Measurements from ENCODE around the gene NAPSA. TPM values are rescaled to one million over a fixed set of nuclear protein-coding genes. Genes with fewer than 3 reads are reported as not detected.

The NAPSA gene
- total and polyA plus RNA-seq, 5 donors: 0.43 to 0.84 (median 0.64) TPM; not detected in 1

DNA sequence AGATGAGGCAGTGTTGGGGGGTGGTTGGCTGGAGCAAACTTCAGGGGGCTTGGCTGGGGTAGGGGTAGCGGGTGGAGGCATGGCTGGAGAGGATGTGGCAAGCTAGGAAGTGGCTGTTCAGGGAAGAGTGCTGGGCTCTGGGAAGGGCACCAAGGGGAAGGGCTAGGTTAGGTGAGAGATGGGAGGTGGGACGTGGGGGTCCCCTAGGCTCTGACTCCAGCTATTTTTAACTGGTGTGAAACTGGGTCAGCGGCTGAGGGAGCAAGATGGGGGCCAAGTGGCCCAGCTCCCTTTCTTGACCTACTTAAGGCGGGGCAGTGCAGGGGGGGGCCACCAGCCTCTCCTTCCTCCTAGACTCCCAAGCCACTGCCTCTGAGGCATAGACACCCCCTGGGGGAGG, 43.6 kb downstream of the NAPSA start:
- Histone ChIP-seq H3K27ac (ENCODE audit: low read length) (no peak overlapping the region), H3K4me3 (ENCODE audit: low read length) (no peak overlapping the region), H3K27me3 (ENCODE audit: control insufficient read depth, insufficient read depth) (no peaks in the 10 kb centered on the region), H3K4me1 (ENCODE audit: control insufficient read depth, insufficient read depth, low read length) (peaks cover 2% of the 10 kb centered on the region), H3K9me3 (ENCODE audit: control insufficient read depth, low read length) (no peaks in the 10 kb centered on the region)
- 88% methylated on average over 4 of the region's 4 CpGs for WGBS
- DNase-seq: no peak
- no peak for ATAC-seq
- intact Hi-C loops (cut with DNase I): no loop called here

DNA sequence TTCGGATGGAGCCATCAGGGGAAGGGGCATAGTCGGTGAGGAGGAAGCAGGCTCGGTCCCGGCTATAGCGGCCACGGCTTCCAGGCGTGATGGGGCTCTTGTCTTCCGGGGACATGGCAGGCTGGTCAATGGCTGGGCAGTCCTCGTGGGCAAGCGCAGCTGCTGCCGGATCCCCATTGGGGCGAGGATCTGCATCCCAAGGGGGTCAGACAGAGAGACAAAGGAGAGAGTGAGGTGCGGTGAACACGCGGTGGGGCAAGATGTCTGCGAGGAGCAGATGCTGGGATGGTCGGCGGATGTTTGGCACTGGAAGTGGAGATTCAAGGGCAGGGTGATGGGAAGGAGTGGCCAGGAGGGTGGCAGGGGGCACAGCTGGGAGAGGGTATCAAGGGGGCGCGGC, 44.8 kb downstream of the NAPSA start:
- H3K4me1 ChIP-seq (ENCODE audit: control insufficient read depth, insufficient read depth, low read length): no peaks in the 10 kb centered on the region
- H3K27me3 ChIP-seq (ENCODE audit: control insufficient read depth, insufficient read depth): no peaks in the 10 kb centered on the region
- H3K9me3 ChIP-seq (ENCODE audit: control insufficient read depth, low read length): no peaks in the 10 kb centered on the region
- WGBS: 90% methylated on average over 20 of the region's 20 CpGs
- ATAC-seq (no peak), DNase-seq (no peak)
- H3K27ac ChIP-seq (ENCODE audit: low read length): no peak overlapping the region
- H3K4me3 ChIP-seq (ENCODE audit: low read length): no peak overlapping the region
- intact Hi-C loops (cut with DNase I): no loop called here

DNA sequence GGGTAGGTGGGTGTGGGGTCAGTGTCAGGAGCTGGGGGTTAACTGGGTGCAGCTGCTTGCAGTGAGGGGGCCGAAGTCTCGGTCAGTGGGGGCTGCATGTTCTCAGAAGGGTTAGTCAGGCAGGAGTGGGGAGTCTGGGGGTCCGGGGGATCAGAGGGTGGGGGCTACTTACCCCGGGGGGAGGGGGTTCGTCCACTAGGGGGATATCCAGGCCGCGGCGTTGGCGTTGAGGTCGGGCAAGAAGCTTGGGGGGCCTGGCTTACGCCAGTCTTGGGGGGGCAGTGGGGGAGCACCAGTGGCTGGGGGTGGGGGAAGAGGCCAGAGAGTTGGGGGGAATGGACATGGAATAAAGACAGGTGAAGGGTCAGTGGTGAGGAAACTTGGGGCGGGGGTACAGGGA, 45.4 kb downstream of the NAPSA start:
- Histone ChIP-seq H3K4me1 (ENCODE audit: control insufficient read depth, insufficient read depth, low read length) (no peaks in the 10 kb centered on the region), H3K27me3 (ENCODE audit: control insufficient read depth, insufficient read depth) (no peaks in the 10 kb centered on the region), H3K27ac (ENCODE audit: low read length) (no peak overlapping the region), H3K4me3 (ENCODE audit: low read length) (no peak overlapping the region), H3K9me3 (ENCODE audit: control insufficient read depth, low read length) (no peaks in the 10 kb centered on the region)
- intact Hi-C loops (cut with DNase I): no loop called here
- no peak for DNase-seq
- ATAC-seq: no peak
- WGBS: 90% methylated on average over 12 of the region's 12 CpGs

DNA sequence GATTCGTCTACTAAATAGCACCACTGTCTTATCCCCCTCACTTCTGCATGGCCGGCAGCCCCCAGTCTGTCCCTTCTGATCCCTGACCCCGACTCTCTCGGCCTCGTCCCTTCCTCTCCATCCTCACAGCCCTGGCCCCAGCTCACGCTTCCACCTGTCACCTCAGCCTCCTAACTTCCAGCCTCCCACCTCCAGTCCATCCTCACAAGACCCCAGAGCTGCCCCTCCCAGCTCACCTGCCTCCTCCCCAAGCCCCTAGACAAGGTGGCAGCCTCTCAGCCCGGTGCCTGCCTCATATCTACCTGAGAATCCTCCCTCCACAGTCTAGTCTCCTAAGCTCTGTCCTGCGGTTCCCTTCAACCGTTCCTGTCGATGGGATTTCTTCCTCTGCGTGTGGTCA, 46.3 kb downstream of the NAPSA start:
- no peak for ATAC-seq

DNA sequence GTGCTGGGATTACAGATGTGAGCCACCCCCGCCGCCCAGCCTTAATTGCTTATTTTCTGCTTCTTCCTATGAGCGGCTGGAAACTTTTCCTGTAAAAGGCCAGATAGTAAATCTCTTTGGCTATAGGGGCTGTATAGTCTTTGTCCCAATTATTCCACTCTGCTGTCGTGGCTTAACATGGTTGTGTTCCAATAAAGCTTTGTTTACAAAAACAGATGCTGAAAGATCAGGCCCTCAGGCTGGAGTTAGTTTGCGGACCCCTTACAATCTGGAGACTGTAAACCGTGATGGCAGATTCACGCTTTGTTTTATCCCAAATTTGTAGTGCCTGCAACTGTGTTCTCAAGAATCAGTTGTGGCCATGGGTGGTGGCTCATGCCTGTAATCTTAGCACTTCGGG, 47.0 kb downstream of the NAPSA start:
- H3K9me3 ChIP-seq (ENCODE audit: control insufficient read depth, low read length): no peaks in the 10 kb centered on the region
- no peak overlapping the region for H3K27ac ChIP-seq (ENCODE audit: low read length)
- 88% methylated on average over 8 of the region's 8 CpGs for WGBS
- H3K4me3 ChIP-seq (ENCODE audit: low read length): no peak overlapping the region
- ATAC-seq (no peak), DNase-seq (no peak)
- H3K27me3 ChIP-seq (ENCODE audit: control insufficient read depth, insufficient read depth): no peaks in the 10 kb centered on the region
- H3K4me1 ChIP-seq (ENCODE audit: control insufficient read depth, insufficient read depth, low read length): no peaks in the 10 kb centered on the region
- intact Hi-C loops (cut with DNase I): no loop called here

More for the DNA sequence above, 46.3 kb downstream of the NAPSA start:
- no peaks in the 10 kb centered on the region for H3K4me1 ChIP-seq (ENCODE audit: control insufficient read depth, insufficient read depth, low read length)
- H3K4me3 ChIP-seq (ENCODE audit: low read length): no peak overlapping the region
- no peak overlapping the region for H3K27ac ChIP-seq (ENCODE audit: low read length)
- 84% methylated on average over 11 of the region's 11 CpGs for WGBS
- no peak for DNase-seq
- no peaks in the 10 kb centered on the region for H3K27me3 ChIP-seq (ENCODE audit: control insufficient read depth, insufficient read depth)
- no peaks in the 10 kb centered on the region for H3K9me3 ChIP-seq (ENCODE audit: control insufficient read depth, low read length)
- intact Hi-C loops (cut with DNase I): no loop called here

DNA sequence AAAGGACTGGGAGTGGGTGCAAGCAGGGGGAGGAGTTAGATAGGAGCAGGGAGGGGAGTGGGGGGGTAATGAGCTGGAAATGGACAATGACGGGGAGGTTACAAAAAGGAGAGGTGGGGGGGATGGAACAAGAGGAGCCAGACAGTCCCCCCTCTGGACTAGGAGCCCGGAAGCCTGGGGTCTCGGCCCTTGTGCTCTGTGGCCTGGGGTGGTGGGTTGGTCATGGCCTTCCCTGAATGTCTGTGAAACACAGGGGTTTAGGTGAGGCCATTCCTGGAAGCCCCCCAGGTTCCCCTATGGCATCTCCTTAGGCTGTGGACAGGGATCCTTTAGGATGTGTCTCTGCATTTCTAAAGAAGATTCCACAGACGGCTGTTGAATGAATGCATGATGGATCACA, 48.3 kb downstream of the NAPSA start:
- H3K9me3 ChIP-seq (ENCODE audit: control insufficient read depth, low read length): no peaks in the 10 kb centered on the region
- DNase-seq (no peak), ATAC-seq (no peak)
- no peak overlapping the region for H3K27ac ChIP-seq (ENCODE audit: low read length)
- intact Hi-C loops (cut with DNase I): no loop called here
- WGBS: 65% methylated on average over 4 of the region's 4 CpGs
- no peaks in the 10 kb centered on the region for H3K4me1 ChIP-seq (ENCODE audit: control insufficient read depth, insufficient read depth, low read length)
- no peak overlapping the region for H3K4me3 ChIP-seq (ENCODE audit: low read length)
- H3K27me3 ChIP-seq (ENCODE audit: control insufficient read depth, insufficient read depth): no peaks in the 10 kb centered on the region

DNA sequence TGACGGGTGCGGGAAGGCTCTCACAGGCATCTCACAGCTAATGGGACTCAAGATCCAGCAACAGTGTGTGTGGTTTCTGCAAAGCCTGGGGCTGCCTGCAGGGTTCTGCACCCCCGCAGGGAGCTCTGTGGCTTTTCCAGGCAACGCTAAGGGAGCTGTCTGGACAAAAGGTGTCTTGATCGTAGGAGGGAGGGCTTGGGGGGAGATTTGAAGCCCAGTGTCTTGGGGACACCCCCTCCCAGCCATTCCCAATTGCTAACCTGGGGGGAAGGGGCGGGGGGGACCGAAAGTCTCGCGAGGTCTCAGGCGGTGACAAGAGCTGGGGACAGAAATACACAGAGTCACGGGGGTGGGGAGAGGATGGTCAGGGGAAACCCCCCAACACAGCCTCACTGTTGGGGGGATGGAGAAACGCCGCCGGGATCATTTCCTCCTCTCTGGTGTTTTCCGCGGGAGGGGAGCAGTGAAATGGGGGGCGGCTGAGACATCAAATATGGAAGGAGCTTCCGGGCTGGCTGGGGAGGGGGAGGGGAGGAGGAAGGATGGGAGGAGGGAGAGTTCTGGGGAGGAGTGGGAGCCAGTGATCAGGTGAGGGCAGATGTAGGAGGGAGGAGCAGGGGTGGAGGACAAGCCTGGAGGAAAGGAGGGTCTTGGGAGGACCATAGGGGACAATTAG, 49.5 kb downstream of the NAPSA start:
- DNase-seq: no peak
- H3K27ac ChIP-seq (ENCODE audit: low read length): no peak overlapping the region
- H3K4me1 ChIP-seq (ENCODE audit: control insufficient read depth, insufficient read depth, low read length): no peaks in the 10 kb centered on the region
- no peaks in the 10 kb centered on the region for H3K9me3 ChIP-seq (ENCODE audit: control insufficient read depth, low read length)
- no peaks in the 10 kb centered on the region for H3K27me3 ChIP-seq (ENCODE audit: control insufficient read depth, insufficient read depth)
- peak in 1 of 2 donors; percentile 6 for ATAC-seq
- WGBS: 1% methylated on average over 18 of the region's 18 CpGs
- intact Hi-C loops (cut with DNase I): no loop called here
- peak overlapping the region; percentile 26 for H3K4me3 ChIP-seq (ENCODE audit: low read length)

DNA sequence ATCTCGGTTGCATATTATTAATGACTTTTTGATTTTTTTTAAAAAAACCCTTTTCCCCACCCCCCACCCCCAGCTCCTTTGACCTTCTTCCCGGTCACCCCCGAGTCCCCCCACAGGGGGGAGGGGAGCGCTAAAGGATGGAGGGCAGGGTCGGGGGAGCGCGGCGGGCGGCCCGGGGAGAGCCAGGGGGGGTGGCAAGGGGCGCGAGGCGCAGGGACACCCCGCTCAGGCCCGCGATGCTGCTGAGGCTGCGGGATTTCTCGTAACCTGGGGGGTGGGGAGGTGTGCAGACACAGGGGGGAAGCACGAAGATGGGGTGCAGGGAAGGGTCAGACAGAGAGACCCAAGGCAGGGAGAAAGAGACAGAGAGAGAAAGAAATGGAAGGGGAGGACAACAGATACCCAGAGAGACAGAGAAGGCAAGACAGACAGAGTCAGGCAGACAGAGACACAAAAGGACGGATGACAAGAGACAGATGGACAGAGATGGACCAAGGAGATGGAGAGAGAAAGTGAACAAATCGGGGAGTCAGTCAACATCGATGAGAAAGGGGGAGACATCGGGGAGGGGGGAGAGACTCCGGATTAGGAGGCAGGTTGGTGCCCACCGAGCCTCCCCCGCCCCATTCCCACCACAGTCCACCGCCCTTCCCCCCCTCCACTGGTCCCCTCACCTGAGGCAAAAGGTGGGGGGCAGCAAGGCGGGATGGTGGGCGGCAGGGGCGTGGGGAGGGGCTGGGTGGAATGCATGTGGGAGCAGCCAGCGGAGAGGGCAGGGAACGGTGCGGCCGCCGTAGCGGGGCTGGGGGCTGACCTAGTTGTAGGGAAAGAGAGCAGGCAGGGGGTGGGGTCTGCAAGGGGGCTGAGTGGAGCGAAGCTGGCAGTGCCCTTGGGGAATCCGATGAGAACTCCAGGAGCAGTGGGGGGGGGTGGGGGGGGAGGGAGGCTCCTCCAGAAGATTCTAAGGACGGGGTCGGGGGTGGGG, 50.4 kb downstream of the NAPSA start:
- Histone ChIP-seq H3K4me1 (ENCODE audit: control insufficient read depth, insufficient read depth, low read length) (no peaks in the 10 kb centered on the region), H3K27ac (ENCODE audit: low read length) (no peak overlapping the region), H3K4me3 (ENCODE audit: low read length) (peak overlapping the region; percentile 26), H3K27me3 (ENCODE audit: control insufficient read depth, insufficient read depth) (no peaks in the 10 kb centered on the region), H3K9me3 (ENCODE audit: control insufficient read depth, low read length) (no peaks in the 10 kb centered on the region)
- 1% methylated on average over 40 of the region's 40 CpGs for WGBS
- ATAC-seq (no peak), DNase-seq (no peak)
- intact Hi-C loops (cut with DNase I): no loop called here

DNA sequence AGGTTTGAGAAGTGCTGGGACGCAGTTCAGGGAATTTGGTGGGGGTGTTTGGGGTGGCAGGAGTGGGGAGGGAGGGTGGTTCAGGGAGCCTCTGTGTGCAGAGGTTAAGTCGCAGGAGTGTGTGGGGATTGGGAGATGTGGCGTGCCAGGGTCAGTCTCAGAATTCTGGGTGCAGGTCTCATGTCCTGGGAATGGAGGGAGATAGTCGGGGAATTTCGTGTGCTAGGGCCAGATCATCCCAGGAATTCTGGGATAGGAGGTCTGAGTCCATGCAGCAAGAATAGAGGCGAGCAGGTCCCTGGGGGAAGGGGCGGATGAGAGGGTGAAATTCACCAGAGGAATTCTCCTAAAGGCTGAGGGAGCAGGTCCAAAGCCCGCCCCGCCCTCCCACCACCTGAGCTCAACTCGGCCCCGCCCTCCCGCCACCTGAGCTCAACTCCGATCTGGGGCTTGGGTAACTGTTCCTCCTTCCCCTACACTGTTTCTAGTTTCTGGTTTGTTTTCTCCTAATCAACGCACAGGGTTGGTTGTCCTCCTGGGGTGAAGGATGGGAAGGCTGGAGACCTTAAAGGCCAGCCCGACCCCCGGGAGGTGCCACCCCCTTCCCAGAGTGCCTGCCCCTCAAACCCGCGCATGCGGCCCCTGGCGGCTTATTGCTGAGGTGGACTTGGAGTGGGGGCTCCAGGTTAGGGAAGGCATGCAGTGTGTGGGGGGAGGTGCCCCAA, 51.5 kb downstream of the NAPSA start:
- no peaks in the 10 kb centered on the region for H3K9me3 ChIP-seq (ENCODE audit: control insufficient read depth, low read length)
- H3K27ac ChIP-seq (ENCODE audit: low read length): no peak overlapping the region
- intact Hi-C loops (cut with DNase I): no loop called here
- H3K4me3 ChIP-seq (ENCODE audit: low read length): no peak overlapping the region
- DNase-seq (no peak), ATAC-seq (no peak)
- no peaks in the 10 kb centered on the region for H3K4me1 ChIP-seq (ENCODE audit: control insufficient read depth, insufficient read depth, low read length)
- no peaks in the 10 kb centered on the region for H3K27me3 ChIP-seq (ENCODE audit: control insufficient read depth, insufficient read depth)
- 4% methylated on average over 20 of the region's 20 CpGs for WGBS

DNA sequence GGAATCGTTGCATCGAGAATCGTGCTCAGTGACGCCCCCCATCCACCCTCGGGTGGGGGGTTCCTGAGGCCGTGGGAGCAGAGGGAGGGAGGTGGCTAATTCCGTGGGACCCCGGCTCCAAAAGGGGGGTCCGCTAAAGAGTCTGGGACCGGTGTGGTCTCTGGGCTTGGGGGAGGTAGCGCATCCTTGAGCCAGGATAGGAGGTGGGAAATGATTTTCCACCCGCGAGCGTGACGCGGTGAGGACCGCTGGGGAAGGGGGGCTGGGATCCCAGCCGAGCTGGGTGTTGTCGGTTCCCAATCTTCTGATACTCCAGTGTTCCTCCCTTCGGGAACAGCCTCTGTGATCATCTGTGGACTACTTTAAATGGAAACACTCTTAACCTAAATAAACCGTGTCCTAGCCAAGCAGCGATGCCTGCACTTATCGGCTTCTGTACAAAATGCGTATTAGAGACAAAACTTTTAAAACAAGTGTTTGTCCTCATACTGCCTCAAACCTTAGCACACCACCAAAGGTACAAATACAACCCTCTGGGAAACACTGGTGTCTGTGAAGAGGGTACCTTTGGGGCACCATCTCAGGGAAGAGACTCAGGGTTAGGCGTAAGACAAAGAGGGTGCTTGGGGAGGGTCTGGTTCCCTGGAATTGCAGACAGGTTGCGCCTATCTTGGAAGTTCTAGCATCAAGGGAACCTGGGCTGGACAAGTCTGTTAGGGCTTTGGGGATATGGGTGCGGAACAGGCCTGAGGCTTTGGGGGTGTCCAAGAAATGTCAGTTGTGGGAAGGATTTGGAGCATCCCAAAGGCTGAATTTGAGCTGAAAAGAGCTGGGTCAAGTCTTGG, 52.2 kb downstream of the NAPSA start:
- ATAC-seq: no peak
- no peaks in the 10 kb centered on the region for H3K27me3 ChIP-seq (ENCODE audit: control insufficient read depth, insufficient read depth)
- DNase-seq: no peak
- H3K4me1 ChIP-seq (ENCODE audit: control insufficient read depth, insufficient read depth, low read length): no peaks in the 10 kb centered on the region
- intact Hi-C loops (cut with DNase I): no loop called here
- H3K4me3 ChIP-seq (ENCODE audit: low read length): peak overlapping the region; percentile 7
- H3K9me3 ChIP-seq (ENCODE audit: control insufficient read depth, low read length): no peaks in the 10 kb centered on the region
- 8% methylated on average over 27 of the region's 27 CpGs for WGBS
- H3K27ac ChIP-seq (ENCODE audit: low read length): no peak overlapping the region

Measured in right cardiac atrium (tissue), 5 donors.